ENCODE results near the gene GPR25.

Gene GPR25

GRCh38 chr1:200872446-200873115, at the start of gene GPR25:
Gene GPR25, plus strand, starts transcription at chr1:200872981. Its CDS starts 57 bp downstream, at chr1:200873038.
- DNase-seq (ENCODE audit: extremely low spot score, insufficient read length, low read depth): no peak
- no peak for FAIRE-seq

GRCh38 chr1:200831091-200831490, 41.7 kb upstream of the GPR25 start:
- FAIRE-seq (peak; percentile 57), DNase-seq (ENCODE audit: extremely low spot score, insufficient read length, low read depth) (no peak)

GRCh38 chr1:200834383-200834782, 38.4 kb upstream of the GPR25 start:
- FAIRE-seq (no peak), DNase-seq (ENCODE audit: extremely low spot score, insufficient read length, low read depth) (no peak)

GRCh38 chr1:200836213-200836612, 36.6 kb upstream of the GPR25 start:
- DNase-seq (ENCODE audit: extremely low spot score, insufficient read length, low read depth) (no peak), FAIRE-seq (no peak)

GRCh38 chr1:200837931-200838571, 34.7 kb upstream of the GPR25 start:
- DNase-seq (ENCODE audit: extremely low spot score, insufficient read length, low read depth) (no peak), FAIRE-seq (peak; percentile 35)

GRCh38 chr1:200838676-200839445, 33.9 kb upstream of the GPR25 start:
- DNase-seq (ENCODE audit: extremely low spot score, insufficient read length, low read depth) (no peak), FAIRE-seq (no peak)

GRCh38 chr1:200845360-200845759, 27.4 kb upstream of the GPR25 start:
- no peak for DNase-seq (ENCODE audit: extremely low spot score, insufficient read length, low read depth)
- no peak for FAIRE-seq

- DNase-seq (ENCODE audit: extremely low spot score, insufficient read length, low read depth): no peak
- FAIRE-seq: no peak
Measured at GRCh38 chr1:200846398-200846797, 26.4 kb upstream of the GPR25 start.

GRCh38 chr1:200849430-200849829, 23.4 kb upstream of the GPR25 start:
- FAIRE-seq: no peak
- DNase-seq (ENCODE audit: extremely low spot score, insufficient read length, low read depth): no peak

- DNase-seq (ENCODE audit: extremely low spot score, insufficient read length, low read depth) (no peak), FAIRE-seq (no peak)
Measured at GRCh38 chr1:200850554-200850953, 22.2 kb upstream of the GPR25 start.

GRCh38 chr1:200856716-200857357, 15.9 kb upstream of the GPR25 start:
- DNase-seq (ENCODE audit: extremely low spot score, insufficient read length, low read depth) (no peak), FAIRE-seq (no peak)

GRCh38 chr1:200857804-200858203, 15.0 kb upstream of the GPR25 start:
- no peak for DNase-seq (ENCODE audit: extremely low spot score, insufficient read length, low read depth)
- no peak for FAIRE-seq

- FAIRE-seq: peak; percentile 73
- DNase-seq (ENCODE audit: extremely low spot score, insufficient read length, low read depth): no peak
Measured at GRCh38 chr1:200861937-200862647, 10.7 kb upstream of the GPR25 start.

GRCh38 chr1:200862713-200863415, 9.9 kb upstream of the GPR25 start:
- DNase-seq (ENCODE audit: extremely low spot score, insufficient read length, low read depth): no peak
- FAIRE-seq: peak; percentile 84

GRCh38 chr1:200866116-200866515, 6.7 kb upstream of the GPR25 start:
- no peak for DNase-seq (ENCODE audit: extremely low spot score, insufficient read length, low read depth)
- FAIRE-seq: no peak

- DNase-seq (ENCODE audit: extremely low spot score, insufficient read length, low read depth) (peak; percentile 61), FAIRE-seq (peak; percentile 100)
Measured at GRCh38 chr1:200866521-200866920, 6.3 kb upstream of the GPR25 start.

GRCh38 chr1:200867018-200867811, 5.6 kb upstream of the GPR25 start:
- peak; percentile 15 for FAIRE-seq

GRCh38 chr1:200869376-200869752, 3.4 kb upstream of the GPR25 start:
- no peak for DNase-seq (ENCODE audit: extremely low spot score, insufficient read length, low read depth)

More at GRCh38 chr1:200867018-200867811, 5.6 kb upstream of the GPR25 start:
- no peak for DNase-seq (ENCODE audit: extremely low spot score, insufficient read length, low read depth)

More at GRCh38 chr1:200869376-200869752, 3.4 kb upstream of the GPR25 start:
- FAIRE-seq: no peak
